ENCODE measurements around the gene LRMDA. TPM values are rescaled to one million over a fixed set of nuclear protein-coding genes. Genes with fewer than 3 reads are reported as not detected.

LRMDA gene
- total RNA-seq, 1 experiment from 2014 or later: not detected

- intact Hi-C loops (cut with micrococcal nuclease; ENCODE audit: unreplicated experiment): no loop called here
- no peaks in the 10 kb centered on the region for H3K36me3 ChIP-seq (ENCODE audit: insufficient read depth, low read length, poor library complexity, severe bottlenecking)
- DNase-seq (ENCODE audit: low spot score): no peak
- TF ChIP-seq EZH2 (IDR thresholded peaks at IDR 0.05; ENCODE audit: borderline replicate concordance, low read depth, low read length, poor library complexity, severe bottlenecking): no peak
- no peak for TF ChIP-seq CTCF (conservative IDR thresholded peaks at IDR 0.05; ENCODE audit: low read depth, low read length)
- BruUV-seq (replicated peaks): no TSS peak
- ChIA-PET POLR2A (ENCODE audit: low non-redundant PET) (no interaction called here), CTCF (no interaction called here)
- H3K4me3 ChIP-seq (ENCODE audit: low read depth, low read length, poor library complexity, severe bottlenecking): no peak overlapping the region
- H3K27me3 ChIP-seq (replicated peaks; ENCODE audit: insufficient read depth, low read depth, low read length, poor library complexity): peaks cover 12% of the 10 kb centered on the region
- no peaks in the 10 kb centered on the region for H3K4me1 ChIP-seq (ENCODE audit: insufficient read depth, low read length, poor library complexity, severe bottlenecking)
- H3K27ac ChIP-seq (ENCODE audit: low read depth, low read length, poor library complexity, severe bottlenecking): no peak overlapping the region
- H3K9me3 ChIP-seq (ENCODE audit: low read depth, low read length, poor library complexity, severe bottlenecking): no peaks in the 10 kb centered on the region
These were observed 13.5 kb downstream of the LRMDA start for GRCh38 chr10:75444781-75445386.

- no peak overlapping the region for H3K4me3 ChIP-seq (ENCODE audit: low read depth, low read length, poor library complexity, severe bottlenecking)
- no peak overlapping the region for H3K27ac ChIP-seq (ENCODE audit: low read depth, low read length, poor library complexity, severe bottlenecking)
- H3K36me3 ChIP-seq (ENCODE audit: insufficient read depth, low read length, poor library complexity, severe bottlenecking): no peaks in the 10 kb centered on the region
- no peak for DNase-seq (ENCODE audit: low spot score)
- intact Hi-C loops (cut with micrococcal nuclease; ENCODE audit: unreplicated experiment): no loop called here
- no peaks in the 10 kb centered on the region for H3K9me3 ChIP-seq (ENCODE audit: low read depth, low read length, poor library complexity, severe bottlenecking)
- no TSS peak for BruUV-seq (replicated peaks)
- H3K27me3 ChIP-seq (replicated peaks; ENCODE audit: insufficient read depth, low read depth, low read length, poor library complexity): peaks cover 21% of the 10 kb centered on the region
- no peak for TF ChIP-seq CTCF (conservative IDR thresholded peaks at IDR 0.05; ENCODE audit: low read depth, low read length)
- no peak for TF ChIP-seq EZH2 (IDR thresholded peaks at IDR 0.05; ENCODE audit: borderline replicate concordance, low read depth, low read length, poor library complexity, severe bottlenecking)
- no peaks in the 10 kb centered on the region for H3K4me1 ChIP-seq (ENCODE audit: insufficient read depth, low read length, poor library complexity, severe bottlenecking)
- POLR2A ChIA-PET (ENCODE audit: low non-redundant PET): no interaction called here
- CTCF ChIA-PET: no interaction called here
These were observed 15.1 kb downstream of the LRMDA start for GRCh38 chr10:75446508-75446907.

GRCh38 chr10:75448166-75448565 is 16.7 kb downstream of the LRMDA start:
- ChIA-PET CTCF (no interaction called here), POLR2A (ENCODE audit: low non-redundant PET) (no interaction called here)
- TF ChIP-seq CTCF (conservative IDR thresholded peaks at IDR 0.05; ENCODE audit: low read depth, low read length) (no peak), EZH2 (IDR thresholded peaks at IDR 0.05; ENCODE audit: borderline replicate concordance, low read depth, low read length, poor library complexity, severe bottlenecking) (no peak)
- Histone ChIP-seq H3K27ac (ENCODE audit: low read depth, low read length, poor library complexity, severe bottlenecking) (no peak overlapping the region), H3K4me1 (ENCODE audit: insufficient read depth, low read length, poor library complexity, severe bottlenecking) (no peaks in the 10 kb centered on the region), H3K9me3 (ENCODE audit: low read depth, low read length, poor library complexity, severe bottlenecking) (no peaks in the 10 kb centered on the region), H3K27me3 (replicated peaks; ENCODE audit: insufficient read depth, low read depth, low read length, poor library complexity) (peaks cover 38% of the 10 kb centered on the region), H3K36me3 (ENCODE audit: insufficient read depth, low read length, poor library complexity, severe bottlenecking) (no peaks in the 10 kb centered on the region), H3K4me3 (ENCODE audit: low read depth, low read length, poor library complexity, severe bottlenecking) (no peak overlapping the region)
- no peak for DNase-seq (ENCODE audit: low spot score)
- BruUV-seq (replicated peaks): no TSS peak
- intact Hi-C loops (cut with micrococcal nuclease; ENCODE audit: unreplicated experiment): no loop called here
